GM19240 (cell line): ENCODE data around the gene FAM83E.
"Not testable (repeated sequence)": the region's sequence is repeated elsewhere in the genome, so short reads cannot be mapped to it uniquely, and the experiment has no call there.

Experiments
- DNase-seq: peaks from one replicate; pipeline ENCODE4 v3.0.0; 2011; ENCODE audit warnings: low spot score; ENCODE audit not compliant: insufficient read length

The FAM83E gene

GRCh38 chr19:48578891-48579290 is 36.0 kb downstream of the FAM83E start:
- no peak for DNase-seq

- DNase-seq: not testable (repeated sequence)
Measured at GRCh38 chr19:48577908-48578307, 37.0 kb downstream of the FAM83E start.

- DNase-seq: no peak
Measured at GRCh38 chr19:48575931-48576622, 38.8 kb downstream of the FAM83E start.

GRCh38 chr19:48573163-48573505 is 41.7 kb downstream of the FAM83E start:
- no peak for DNase-seq

GRCh38 chr19:48571378-48572162 is 43.3 kb downstream of the FAM83E start:
- no peak for DNase-seq

GRCh38 chr19:48569814-48570213 is 45.1 kb downstream of the FAM83E start:
- no peak for DNase-seq

GRCh38 chr19:48568345-48568886 is 46.5 kb downstream of the FAM83E start:
- DNase-seq: no peak

GRCh38 chr19:48565090-48565489 is 49.8 kb downstream of the FAM83E start:
- DNase-seq: no peak
